NCI-H446 treated with DMSO at 0.1 percent for 48 hours (cell line): Measurements from ENCODE around the gene CD84.
"Not testable (repeated sequence)": the region's sequence is repeated elsewhere in the genome, so short reads cannot be mapped to it uniquely, and the experiment has no call there.

Experiments used
- DNase-seq: peaks from one replicate; lab custom pipeline; 2025; lab: John Stamatoyannopoulos, UW

CD84 gene

DNA sequence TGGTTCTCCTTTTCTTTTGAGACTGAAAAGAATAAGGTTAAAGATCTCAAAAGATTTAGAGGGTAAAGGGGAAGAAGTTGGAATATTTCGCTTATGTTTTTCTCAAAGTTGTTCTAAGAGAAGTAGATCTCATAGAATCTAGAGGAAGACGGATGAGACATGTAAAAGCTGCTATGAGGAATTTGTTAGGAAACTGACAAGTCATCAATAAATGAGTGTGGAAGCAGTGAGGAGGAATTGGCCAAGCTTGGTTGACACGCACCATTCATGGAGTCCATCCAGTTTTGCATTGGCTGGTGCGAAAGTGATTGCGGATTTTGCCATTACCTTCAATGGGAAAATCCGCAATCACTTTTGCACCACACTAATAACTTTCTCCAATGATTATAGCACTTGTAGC is 76.2 kb downstream of the CD84 start:
- no peak for DNase-seq

GRCh38 chr1:160500321-160500990 is 78.8 kb downstream of the CD84 start:
- no peak for DNase-seq

DNA sequence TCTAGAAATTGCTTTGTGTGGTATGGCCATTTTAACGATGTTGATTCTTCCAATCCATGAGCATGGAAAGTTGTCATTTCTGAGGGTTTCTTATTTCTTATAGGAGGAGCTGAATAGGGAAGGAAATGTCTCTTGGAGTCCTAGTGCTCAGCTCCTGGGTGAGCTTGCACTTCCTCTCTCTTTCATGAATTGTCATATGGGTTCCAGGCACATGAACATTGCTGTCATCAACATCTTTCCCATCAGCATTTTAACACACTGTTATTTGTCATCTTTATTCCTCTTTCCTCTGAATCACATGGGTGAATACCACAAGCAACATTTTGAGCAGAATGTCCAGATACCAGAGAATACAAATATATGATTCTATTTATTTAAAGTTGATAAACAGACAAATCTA is 79.7 kb downstream of the CD84 start:
- no peak for DNase-seq

GRCh38 chr1:160498301-160499065 is 80.8 kb downstream of the CD84 start:
- DNase-seq = not testable (repeated sequence)

DNA sequence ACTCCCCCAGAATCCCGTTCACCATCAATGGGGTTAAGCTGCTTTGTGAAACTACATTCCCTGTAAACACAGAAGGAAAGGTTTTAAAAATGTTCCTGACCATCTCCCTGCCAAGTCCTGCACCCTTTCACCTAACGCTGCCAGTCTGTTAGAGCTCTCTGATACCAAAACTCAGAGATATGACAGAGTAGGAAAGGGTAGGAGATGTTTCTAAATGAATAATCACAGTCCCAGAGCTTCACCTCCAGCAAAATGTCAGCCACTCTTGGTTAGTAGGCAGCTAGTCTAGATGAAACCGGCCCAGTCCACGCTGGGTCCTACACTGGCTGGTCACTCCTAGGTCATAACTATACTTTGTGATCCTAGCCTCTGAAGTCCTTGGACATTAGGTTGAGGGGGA is 83.0 kb downstream of the CD84 start:
- DNase-seq = no peak

DNA sequence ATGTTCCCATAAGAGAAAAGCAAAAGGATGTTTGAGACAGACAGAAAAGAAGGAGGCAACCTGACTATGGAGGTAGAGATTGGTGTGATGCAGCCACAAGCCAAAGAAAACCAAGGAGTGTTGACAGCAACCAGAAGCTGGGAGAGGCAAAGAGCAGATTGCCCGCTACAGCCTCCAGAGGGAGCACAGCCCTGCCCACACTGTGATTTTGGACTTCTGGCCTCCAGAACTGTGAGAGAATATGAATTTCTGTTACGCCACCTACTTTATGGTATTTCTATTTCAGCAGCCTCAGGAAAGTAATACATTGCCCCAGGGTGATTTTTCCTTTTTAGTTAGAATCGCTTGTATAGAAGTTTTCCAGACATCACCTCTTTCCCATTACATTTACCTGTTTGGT is 84.7 kb downstream of the CD84 start:
- no peak for DNase-seq

GRCh38 chr1:160492617-160493016 is 86.7 kb downstream of the CD84 start:
- DNase-seq = no peak

GRCh38 chr1:160491981-160492380 is 87.3 kb downstream of the CD84 start:
- no peak for DNase-seq
